ENCODE data around the gene PDLIM7.

The PDLIM7 gene

GRCh38 chr5:177507596-177508220 is 10.3 kb upstream of the PDLIM7 start:
- Histone ChIP-seq H3K4me3 (replicated peaks; ENCODE audit: insufficient read depth, low read length) (peak overlapping the region; percentile 84), H3K27me3 (ENCODE audit: insufficient read depth, poor library complexity, severe bottlenecking) (no peaks in the 10 kb centered on the region), H3K27ac (replicated peaks) (peak overlapping the region; percentile 96)
- peak in 1 of 2 experiments; percentile 73 for DNase-seq (ENCODE audit: low read depth in 1 of 2, low spot score in 1 of 2)
- TF ChIP-seq POLR2AphosphoS5 (IDR thresholded peaks at IDR 0.05; ENCODE audit: low read depth) (no peak), SPI1 (IDR thresholded peaks at IDR 0.05; ENCODE audit: borderline replicate concordance, low read depth) (peak; percentile 83; the same call in 1 of the 2 replicates), GABPA (IDR thresholded peaks at IDR 0.05; ENCODE audit: low read depth) (no peak)
- TF ChIP-seq, protein P1, sequence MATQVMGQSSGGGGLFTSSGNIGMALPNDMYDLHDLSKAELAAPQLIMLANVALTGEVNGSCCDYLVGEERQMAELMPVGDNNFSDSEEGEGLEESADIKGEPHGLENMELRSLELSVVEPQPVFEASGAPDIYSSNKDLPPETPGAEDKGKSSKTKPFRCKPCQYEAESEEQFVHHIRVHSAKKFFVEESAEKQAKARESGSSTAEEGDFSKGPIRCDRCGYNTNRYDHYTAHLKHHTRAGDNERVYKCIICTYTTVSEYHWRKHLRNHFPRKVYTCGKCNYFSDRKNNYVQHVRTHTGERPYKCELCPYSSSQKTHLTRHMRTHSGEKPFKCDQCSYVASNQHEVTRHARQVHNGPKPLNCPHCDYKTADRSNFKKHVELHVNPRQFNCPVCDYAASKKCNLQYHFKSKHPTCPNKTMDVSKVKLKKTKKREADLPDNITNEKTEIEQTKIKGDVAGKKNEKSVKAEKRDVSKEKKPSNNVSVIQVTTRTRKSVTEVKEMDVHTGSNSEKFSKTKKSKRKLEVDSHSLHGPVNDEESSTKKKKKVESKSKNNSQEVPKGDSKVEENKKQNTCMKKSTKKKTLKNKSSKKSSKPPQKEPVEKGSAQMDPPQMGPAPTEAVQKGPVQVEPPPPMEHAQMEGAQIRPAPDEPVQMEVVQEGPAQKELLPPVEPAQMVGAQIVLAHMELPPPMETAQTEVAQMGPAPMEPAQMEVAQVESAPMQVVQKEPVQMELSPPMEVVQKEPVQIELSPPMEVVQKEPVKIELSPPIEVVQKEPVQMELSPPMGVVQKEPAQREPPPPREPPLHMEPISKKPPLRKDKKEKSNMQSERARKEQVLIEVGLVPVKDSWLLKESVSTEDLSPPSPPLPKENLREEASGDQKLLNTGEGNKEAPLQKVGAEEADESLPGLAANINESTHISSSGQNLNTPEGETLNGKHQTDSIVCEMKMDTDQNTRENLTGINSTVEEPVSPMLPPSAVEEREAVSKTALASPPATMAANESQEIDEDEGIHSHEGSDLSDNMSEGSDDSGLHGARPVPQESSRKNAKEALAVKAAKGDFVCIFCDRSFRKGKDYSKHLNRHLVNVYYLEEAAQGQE (IDR thresholded peaks at IDR 0.05; ENCODE audit: insufficient replicate concordance, low read depth): peak; percentile 6
- TF ChIP-seq, protein P2, sequence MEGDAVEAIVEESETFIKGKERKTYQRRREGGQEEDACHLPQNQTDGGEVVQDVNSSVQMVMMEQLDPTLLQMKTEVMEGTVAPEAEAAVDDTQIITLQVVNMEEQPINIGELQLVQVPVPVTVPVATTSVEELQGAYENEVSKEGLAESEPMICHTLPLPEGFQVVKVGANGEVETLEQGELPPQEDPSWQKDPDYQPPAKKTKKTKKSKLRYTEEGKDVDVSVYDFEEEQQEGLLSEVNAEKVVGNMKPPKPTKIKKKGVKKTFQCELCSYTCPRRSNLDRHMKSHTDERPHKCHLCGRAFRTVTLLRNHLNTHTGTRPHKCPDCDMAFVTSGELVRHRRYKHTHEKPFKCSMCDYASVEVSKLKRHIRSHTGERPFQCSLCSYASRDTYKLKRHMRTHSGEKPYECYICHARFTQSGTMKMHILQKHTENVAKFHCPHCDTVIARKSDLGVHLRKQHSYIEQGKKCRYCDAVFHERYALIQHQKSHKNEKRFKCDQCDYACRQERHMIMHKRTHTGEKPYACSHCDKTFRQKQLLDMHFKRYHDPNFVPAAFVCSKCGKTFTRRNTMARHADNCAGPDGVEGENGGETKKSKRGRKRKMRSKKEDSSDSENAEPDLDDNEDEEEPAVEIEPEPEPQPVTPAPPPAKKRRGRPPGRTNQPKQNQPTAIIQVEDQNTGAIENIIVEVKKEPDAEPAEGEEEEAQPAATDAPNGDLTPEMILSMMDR (IDR thresholded peaks at IDR 0.05; ENCODE audit: insufficient read depth, low read length): peak; percentile 9

- Histone ChIP-seq H3K27ac (replicated peaks) (peak overlapping the region; percentile 96), H3K4me3 (replicated peaks; ENCODE audit: insufficient read depth, low read length) (peak overlapping the region; percentile 84), H3K27me3 (ENCODE audit: insufficient read depth, poor library complexity, severe bottlenecking) (no peaks in the 10 kb centered on the region)
- TF ChIP-seq POLR2AphosphoS5 (IDR thresholded peaks at IDR 0.05; ENCODE audit: low read depth): no peak
- TF ChIP-seq, protein P2 (IDR thresholded peaks at IDR 0.05; ENCODE audit: insufficient read depth, low read length): no peak
- TF ChIP-seq, protein P1 (IDR thresholded peaks at IDR 0.05; ENCODE audit: insufficient replicate concordance, low read depth): no peak
- peak in 1 of 2 experiments; percentile 58 for DNase-seq (ENCODE audit: low read depth in 1 of 2, low spot score in 1 of 2)
Measured at GRCh38 chr5:177507165-177507564, 9.8 kb upstream of the PDLIM7 start.

DNA sequence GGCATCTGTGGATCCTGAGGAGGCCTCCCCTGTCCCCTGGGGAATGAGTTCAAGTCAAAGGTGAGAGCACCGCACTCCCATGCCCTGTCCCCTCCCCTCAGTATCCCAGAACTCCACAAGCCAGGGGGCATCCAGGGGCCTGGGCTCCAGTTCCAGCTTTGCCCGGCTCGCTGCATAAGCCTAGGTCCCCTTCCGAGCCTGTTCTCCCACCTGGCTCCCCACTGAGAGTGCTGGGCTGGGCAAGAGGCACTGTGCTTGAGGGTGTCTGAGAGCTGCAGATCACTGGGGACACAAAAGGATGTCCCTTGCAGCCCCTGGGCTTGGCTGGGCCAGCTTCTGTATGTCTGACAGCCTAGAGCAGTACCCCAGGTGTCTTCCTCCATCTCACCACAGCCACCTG is 7.7 kb upstream of the PDLIM7 start:
- no peak overlapping the region for H3K4me3 ChIP-seq (replicated peaks; ENCODE audit: insufficient read depth, low read length)
- H3K27me3 ChIP-seq (ENCODE audit: insufficient read depth, poor library complexity, severe bottlenecking): no peaks in the 10 kb centered on the region
- no peak overlapping the region for H3K27ac ChIP-seq (replicated peaks)
- DNase-seq (ENCODE audit: low read depth in 1 of 2, low spot score in 1 of 2): no peak
- TF ChIP-seq, protein P2 (IDR thresholded peaks at IDR 0.05; ENCODE audit: insufficient read depth, low read length): no peak
- TF ChIP-seq POLR2AphosphoS5 (IDR thresholded peaks at IDR 0.05; ENCODE audit: low read depth) (peak; percentile 35; the same call in 1 of the 2 replicates), GABPA (IDR thresholded peaks at IDR 0.05; ENCODE audit: low read depth) (no peak), SPI1 (IDR thresholded peaks at IDR 0.05; ENCODE audit: borderline replicate concordance, low read depth) (no peak)
- TF ChIP-seq, protein P1 (IDR thresholded peaks at IDR 0.05; ENCODE audit: insufficient replicate concordance, low read depth): no peak

Measured in HL-60 (cell line).